Measurements from ENCODE around the gene DVL3.
"Not testable (repeated sequence)": the region's sequence is repeated elsewhere in the genome, so short reads cannot be mapped to it uniquely, and the experiment has no call there.

Gene DVL3

GRCh38 chr3:184156522-184156955 is 1.4 kb downstream of the DVL3 start:
- DNase-seq = peak; percentile 80

GRCh38 chr3:184157206-184157605 is 2.0 kb downstream of the DVL3 start:
- DNase-seq = no peak

GRCh38 chr3:184158404-184158803 is 3.2 kb downstream of the DVL3 start:
- DNase-seq = no peak

- DNase-seq = no peak
Measured at GRCh38 chr3:184160456-184160855, 5.3 kb downstream of the DVL3 start.

- not testable (repeated sequence) for DNase-seq
Measured at GRCh38 chr3:184162571-184163070, 7.4 kb downstream of the DVL3 start.

GRCh38 chr3:184164648-184165330 is 9.6 kb downstream of the DVL3 start:
- DNase-seq = no peak

- DNase-seq = no peak
Measured at GRCh38 chr3:184165543-184165942, 10.4 kb downstream of the DVL3 start.

GRCh38 chr3:184166671-184167070 is 11.5 kb downstream of the DVL3 start:
- no peak for DNase-seq

DNA sequence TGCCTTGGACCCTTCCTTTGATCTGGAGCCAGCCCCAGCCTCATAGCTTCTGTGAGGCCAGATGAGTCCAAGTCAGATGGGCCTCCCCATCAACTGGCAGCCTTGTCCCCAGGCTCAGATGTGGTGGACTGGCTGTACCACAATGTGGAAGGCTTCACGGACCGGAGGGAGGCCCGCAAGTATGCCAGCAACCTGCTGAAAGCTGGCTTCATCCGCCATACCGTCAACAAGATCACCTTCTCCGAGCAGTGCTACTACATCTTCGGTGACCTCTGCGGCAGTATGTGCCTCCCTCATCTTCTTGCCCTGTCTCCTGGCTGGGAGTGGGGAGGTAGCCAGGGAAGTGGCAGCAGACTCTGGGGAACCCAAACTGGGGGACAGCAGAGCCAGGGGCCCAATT is 12.6 kb downstream of the DVL3 start:
- DNase-seq = no peak

- DNase-seq = peak; percentile 66
Measured at GRCh38 chr3:184168363-184169120, 13.4 kb downstream of the DVL3 start.

DNA sequence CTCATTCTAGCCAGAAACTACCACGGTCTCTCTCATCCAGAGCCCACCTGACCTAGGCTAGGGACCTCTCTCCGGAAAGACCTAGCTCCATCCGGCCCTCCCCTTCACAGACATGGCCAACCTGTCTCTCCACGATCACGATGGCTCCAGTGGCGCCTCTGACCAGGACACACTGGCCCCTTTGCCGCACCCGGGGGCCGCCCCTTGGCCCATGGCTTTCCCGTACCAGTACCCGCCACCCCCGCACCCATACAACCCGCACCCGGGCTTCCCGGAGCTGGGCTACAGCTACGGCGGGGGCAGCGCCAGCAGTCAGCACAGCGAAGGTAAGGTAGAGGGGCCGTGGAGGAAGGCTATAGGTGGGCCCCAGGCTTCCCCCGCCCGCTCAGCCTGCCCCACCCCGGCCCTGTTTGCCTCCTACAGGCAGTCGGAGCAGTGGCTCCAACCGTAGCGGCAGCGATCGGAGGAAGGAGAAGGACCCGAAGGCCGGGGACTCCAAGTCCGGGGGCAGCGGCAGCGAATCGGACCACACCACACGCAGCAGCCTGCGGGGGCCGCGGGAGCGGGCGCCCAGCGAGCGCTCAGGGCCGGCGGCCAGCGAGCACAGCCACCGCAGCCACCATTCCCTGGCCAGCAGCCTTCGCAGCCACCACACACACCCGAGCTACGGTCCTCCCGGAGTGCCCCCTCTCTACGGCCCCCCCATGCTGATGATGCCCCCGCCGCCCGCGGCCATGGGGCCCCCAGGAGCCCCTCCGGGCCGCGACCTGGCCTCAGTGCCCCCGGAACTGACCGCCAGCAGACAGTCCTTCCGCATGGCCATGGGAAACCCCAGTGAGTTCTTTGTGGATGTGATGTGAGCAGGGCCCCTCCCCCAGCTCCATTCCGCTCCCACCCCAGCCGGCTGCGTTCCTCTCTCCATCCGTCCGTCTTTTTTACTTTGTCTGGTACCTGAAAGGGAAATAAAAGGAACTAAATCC is 15.0 kb downstream of the DVL3 start:
- no peak for DNase-seq

GRCh38 chr3:184171562-184171961 is 16.4 kb downstream of the DVL3 start:
- peak; percentile 77 for DNase-seq

DNA sequence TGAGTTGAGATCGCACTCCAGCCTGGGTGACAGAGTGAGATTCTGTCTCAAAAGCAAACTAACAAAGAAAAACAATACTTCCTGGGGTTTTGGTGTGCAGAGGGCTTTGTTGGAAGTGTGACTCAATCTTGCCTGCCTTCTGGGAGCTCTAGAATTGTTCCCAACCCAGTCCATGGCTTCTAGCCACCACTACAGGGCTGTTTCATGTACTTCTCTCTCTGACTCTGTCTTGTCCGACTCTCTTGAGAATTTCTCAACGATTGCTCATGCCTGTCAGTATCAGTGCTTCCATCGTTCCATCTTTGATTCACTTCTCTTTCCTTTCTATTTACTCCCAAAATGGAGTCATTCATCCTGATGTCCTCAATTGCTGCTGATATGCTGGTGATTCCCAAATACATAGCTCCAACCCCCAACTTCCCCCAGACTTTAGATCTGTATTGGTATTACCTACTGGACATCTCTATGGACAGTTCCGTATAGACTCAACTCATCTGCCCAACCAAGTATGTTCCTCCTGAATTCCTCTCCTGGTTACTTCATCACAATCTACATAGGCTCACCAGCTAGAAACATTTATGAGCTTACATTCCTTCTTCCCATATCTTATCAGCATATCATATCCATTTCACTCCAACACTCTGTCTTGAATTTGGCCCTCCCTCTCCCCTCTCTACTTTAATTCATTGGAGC is 17.6 kb downstream of the DVL3 start:
- DNase-seq = no peak

GRCh38 chr3:184173374-184173722 is 18.2 kb downstream of the DVL3 start:
- no peak for DNase-seq

DNA sequence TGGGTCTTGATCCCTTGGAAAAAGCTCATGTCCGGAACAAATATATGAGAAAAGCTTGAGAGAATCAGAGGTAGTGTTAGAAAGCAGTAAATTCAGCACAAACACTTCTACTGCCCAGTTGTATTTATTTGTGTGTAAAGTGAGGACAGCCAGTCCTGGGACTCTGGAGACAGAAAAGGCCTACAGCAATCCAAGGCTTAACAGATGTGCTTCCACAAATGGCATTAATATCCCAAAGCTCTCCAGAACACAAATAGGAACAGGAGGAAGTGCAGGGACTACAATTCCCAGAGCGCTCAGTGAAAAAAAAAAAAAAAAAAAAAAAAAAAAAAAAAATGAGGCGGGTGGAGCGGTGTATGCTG is 19.1 kb downstream of the DVL3 start:
- DNase-seq = no peak

DNA sequence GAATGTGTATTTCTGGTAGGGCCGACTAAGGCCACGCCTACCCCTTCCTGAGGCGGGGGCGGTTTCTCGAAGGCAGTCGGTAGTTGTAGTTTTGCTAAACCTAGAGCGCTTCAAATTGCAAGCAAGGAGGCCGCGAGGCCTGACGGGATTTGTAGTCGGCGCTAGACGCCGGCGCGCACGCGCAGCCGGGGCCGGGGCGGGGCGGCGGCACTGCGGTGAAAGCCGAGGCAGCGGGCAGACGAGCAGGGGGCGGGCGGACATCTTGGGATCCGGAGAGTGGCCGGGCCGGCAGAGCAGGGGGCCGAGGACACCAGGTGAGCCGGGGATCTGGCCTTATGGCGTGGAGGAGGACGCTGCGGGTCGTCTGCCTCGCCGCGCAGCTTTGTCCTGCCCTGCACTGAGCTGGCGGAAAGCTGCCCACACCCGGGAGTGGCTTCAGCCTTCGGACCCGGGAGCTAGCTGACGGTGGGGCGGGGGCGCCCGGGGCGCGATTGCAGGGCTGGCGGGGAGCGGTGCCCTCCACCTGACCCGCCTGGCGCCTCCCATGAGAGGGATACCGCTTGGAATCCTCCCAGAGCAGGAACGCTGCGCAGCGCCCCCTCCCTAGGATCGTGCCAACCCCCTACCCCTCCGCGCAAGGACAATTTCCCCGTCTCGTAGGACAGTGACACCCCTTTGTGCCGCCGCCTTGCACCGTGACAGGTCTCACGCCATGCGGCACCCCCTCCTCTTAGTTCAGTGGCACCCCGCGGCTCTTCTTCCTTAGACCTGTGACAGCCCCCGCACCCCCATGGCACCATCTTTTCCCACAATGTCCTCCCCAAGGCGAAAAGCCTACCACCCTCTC is 19.7 kb downstream of the DVL3 start, which contains the start of gene AP2M1:
Gene AP2M1, plus strand, starts transcription at position 210 of the 847 bp plus-strand sequence. CDS start 2,139 bp downstream, outside the sequence.
- DNase-seq = peak; percentile 100

- DNase-seq = no peak
Measured at GRCh38 chr3:184175506-184175905, 20.3 kb downstream of the DVL3 start.

GRCh38 chr3:184175981-184176376 is 20.8 kb downstream of the DVL3 start:
- DNase-seq = no peak

DNA sequence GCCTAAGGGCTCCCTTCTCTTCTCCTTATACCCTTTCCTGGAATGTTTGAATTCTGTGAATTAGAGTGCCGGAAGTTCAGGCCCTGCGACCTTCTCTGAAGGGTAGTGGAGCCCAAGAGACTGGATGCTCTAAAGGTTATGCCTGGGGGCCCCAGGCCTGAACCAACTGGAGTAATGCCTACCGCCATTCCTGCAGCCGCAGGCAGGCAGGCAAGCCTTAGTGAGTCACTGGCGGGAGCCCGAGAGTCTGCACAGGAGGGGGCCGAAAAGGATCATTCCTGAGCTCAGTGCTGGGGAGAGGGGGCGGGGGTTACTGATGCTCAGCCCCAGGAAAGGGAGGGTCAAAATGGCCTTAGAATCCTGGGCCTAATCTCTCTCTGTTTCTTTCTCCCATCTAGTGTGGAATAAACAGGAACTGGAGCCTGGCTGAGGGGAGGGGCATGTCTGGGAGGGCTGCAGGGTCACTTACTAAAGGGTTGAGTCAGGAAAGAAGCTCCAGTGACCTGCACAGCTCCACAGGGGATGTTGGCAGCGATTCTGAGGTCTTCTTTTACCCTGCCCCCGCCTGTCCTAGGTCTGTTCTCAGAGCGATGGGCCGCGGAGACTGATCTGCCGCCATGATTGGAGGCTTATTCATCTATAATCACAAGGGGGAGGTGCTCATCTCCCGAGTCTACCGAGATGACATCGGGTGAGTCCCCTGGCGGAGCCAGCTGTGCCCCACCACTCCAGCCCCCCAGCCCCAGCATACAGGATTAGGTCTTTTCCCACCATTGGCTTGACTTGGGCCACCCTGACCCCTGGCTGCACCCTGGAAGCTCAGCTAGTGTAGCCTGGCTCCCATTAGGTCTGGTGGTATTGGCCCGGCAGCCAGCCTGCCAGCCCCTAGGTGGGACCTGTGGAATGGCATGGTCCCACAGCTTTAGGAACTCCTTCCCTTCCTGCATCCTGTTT is 21.5 kb downstream of the DVL3 start:
- DNase-seq = peak; percentile 99

DNA sequence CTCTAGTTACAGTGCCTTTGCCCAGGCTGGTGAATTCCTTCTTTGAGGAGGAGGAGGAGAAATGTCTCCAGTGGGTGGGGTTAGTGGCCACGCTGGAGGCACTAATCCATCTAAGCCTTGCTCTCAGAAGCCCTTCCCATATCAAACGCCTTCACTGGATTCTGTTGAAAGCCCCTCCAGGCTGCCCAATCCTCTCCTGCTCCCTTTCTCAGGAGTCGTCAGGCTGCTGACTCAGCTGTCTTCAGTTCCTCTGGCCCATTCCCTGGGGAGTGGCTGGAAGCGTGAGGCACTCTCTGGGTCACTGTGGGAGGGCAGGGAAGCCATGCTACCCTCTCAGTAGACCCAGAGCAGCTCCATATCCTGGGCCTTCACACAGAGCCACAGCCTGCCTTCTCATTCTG is 22.2 kb downstream of the DVL3 start:
- peak; percentile 80 for DNase-seq
